ENCODE data around the gene EHD2.
"Not testable (repeated sequence)": the region's sequence is repeated elsewhere in the genome, so short reads cannot be mapped to it uniquely, and the experiment has no call there.

Gene EHD2

DNA sequence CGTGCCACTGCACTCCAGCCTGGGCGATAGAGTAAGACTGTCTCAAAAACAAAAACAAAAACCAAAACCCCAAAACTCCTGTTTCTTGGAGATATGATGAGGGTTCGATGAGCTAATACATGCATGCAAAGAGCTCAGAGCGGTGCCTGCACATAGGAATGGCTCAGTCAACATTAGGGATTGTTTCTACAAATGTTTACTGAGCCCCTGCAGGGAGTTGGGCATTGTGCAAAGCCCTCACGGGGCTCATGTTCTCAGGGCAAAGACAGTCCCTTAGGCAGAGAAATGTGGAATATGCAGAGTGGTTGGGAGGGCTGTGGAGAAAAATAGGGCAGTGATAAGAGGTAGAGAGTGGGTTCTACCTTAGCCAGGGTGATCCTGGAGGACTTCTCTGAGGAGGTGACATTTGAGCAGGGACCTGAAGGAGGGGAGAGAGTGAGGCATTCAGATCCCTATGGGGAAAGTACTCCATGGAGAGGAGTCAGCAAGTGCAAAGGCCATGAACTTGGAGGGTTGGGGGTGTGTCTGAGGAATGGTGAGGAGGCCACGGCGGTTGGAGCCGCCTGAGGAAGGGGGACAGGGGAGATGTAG lies 1.5 kb upstream of the EHD2 start:
- H3K4me3 ChIP-seq (ENCODE audit: low read length), result no peak overlapping the region
- no peak for DNase-seq (ENCODE audit: low read depth)
- TF ChIP-seq CTCF (conservative IDR thresholded peaks at IDR 0.05; ENCODE audit: low read depth, low read length), result no peak

- TF ChIP-seq CTCF (conservative IDR thresholded peaks at IDR 0.05; ENCODE audit: low read depth, low read length), result no peak
- H3K4me3 ChIP-seq (ENCODE audit: low read length), result peak overlapping the region; percentile 72
- no peak for DNase-seq (ENCODE audit: low read depth)
Measured at GRCh38 chr19:47714339-47714738, 1.1 kb downstream of the EHD2 start.

DNA sequence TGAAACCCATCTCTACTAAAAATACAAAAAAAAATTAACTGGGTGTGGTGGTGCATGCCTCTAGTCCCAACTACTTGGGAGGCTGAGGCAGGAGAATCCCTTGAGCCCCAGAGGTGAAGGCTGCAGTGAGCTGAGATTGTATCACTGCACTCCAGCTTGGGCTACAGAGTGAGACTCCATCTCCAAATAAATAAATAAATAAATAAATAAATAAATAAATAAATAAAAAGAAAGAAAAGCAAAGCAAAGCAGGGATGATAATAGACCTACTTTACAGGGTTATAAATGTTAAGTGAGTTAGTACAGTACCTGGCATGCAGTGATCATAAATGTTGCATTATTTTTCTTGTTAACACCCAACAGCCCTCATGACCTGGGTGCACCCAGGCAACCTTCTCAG lies 1.6 kb downstream of the EHD2 start:
- DNase-seq (ENCODE audit: low read depth); H3K4me3 ChIP-seq (ENCODE audit: low read length): not testable (repeated sequence)

DNA sequence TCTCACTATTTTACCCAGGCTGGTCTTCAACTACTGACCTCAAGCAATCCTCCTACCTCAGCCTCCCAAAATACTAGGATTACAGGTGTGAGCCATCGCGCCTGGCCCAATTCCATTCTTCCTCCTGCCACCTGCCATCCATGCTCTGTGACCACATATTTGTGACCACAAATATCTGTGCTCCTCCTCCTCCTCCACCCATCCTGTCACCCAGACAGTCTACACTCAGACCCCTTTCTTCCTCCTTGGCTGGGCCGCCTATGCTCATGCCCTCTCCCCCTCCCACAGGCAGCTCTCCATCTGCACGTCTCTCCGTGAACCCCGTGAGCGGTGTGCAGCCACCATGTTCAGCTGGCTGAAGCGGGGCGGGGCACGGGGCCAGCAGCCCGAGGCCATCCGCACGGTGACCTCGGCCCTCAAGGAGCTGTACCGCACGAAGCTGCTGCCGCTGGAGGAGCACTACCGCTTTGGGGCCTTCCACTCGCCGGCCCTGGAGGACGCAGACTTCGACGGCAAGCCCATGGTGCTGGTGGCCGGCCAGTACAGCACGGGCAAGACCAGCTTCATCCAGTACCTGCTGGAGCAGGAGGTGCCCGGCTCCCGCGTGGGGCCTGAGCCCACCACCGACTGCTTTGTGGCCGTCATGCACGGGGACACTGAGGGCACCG lies 3.2 kb downstream of the EHD2 start:
- DNase-seq (ENCODE audit: low read depth), result no peak
- no peak overlapping the region for H3K4me3 ChIP-seq (ENCODE audit: low read length)
- no peak for TF ChIP-seq CTCF (conservative IDR thresholded peaks at IDR 0.05; ENCODE audit: low read depth, low read length)

DNA sequence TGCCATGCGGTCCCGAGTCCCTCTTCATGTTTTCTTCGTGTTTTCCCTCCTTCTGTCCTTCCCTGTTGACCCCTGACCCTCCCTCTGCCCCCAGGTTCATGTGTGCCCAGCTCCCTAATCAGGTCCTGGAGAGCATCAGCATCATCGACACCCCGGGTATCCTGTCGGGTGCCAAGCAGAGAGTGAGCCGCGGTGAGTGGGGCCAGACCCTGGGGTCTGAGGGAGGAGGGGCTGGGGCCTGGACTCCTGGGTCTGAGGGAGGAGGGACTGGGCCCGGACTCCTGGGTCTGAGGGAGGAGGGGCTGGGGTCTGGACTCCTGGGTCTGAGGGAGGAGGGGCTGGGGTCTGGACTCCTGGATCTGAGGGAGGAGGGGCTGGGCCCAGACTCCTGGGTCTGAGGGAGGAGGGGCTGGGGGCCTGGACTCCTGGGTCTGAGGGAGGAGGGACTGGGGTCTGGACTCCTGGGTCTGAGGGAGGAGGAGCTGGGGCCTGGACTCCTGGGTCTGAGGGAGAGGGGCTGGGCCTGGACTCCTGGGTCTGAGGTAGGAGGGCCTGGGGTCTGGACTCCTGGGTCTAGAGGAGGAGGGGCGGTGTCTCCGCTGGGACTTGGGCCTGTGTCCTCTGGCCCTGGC lies 5.3 kb downstream of the EHD2 start:
- DNase-seq (ENCODE audit: low read depth); H3K4me3 ChIP-seq (ENCODE audit: low read length): not testable (repeated sequence)

DNA sequence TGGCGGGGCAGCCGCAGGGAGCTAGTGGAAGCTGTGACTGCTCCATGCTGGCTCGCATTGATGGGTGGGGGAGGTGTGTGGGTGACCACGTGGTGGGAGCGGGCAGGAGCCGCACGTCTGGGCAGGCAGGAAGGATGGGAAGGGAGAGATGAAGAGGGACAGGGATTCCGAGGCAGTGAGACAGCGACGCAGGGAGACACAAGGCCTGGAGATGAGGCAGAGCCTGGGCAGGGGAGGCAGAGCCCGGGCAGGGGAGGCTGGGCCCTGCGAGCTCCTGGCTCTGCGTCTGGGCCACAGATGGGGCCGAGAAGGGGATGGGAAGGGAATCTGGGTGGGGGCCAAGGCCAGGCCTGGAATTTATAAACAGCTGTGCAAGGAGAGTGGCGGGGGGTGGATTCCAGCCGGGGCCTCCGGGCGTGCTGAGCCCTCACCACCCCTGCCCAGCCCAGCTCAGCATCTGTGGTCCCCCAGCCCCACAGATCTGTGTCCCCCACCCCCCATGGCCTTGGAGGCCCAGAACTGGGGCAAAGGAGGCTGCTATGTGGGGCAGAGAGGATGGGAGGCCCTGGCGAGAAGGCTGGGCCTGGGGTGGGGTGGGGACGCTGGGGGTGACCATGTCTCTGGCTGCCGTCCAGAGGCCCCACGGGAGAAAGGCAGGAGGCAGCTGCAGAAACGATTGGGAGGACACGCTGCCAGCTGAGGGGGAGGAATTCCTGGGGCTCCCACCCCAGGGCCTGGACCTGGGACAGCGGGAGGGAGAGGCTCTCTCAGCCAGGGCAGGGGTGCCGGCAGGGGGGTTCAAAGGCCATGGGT lies 6.0 kb downstream of the EHD2 start:
- DNase-seq (ENCODE audit: low read depth), result no peak
- no peak for TF ChIP-seq CTCF (conservative IDR thresholded peaks at IDR 0.05; ENCODE audit: low read depth, low read length)
- H3K4me3 ChIP-seq (ENCODE audit: low read length), result no peak overlapping the region

DNA sequence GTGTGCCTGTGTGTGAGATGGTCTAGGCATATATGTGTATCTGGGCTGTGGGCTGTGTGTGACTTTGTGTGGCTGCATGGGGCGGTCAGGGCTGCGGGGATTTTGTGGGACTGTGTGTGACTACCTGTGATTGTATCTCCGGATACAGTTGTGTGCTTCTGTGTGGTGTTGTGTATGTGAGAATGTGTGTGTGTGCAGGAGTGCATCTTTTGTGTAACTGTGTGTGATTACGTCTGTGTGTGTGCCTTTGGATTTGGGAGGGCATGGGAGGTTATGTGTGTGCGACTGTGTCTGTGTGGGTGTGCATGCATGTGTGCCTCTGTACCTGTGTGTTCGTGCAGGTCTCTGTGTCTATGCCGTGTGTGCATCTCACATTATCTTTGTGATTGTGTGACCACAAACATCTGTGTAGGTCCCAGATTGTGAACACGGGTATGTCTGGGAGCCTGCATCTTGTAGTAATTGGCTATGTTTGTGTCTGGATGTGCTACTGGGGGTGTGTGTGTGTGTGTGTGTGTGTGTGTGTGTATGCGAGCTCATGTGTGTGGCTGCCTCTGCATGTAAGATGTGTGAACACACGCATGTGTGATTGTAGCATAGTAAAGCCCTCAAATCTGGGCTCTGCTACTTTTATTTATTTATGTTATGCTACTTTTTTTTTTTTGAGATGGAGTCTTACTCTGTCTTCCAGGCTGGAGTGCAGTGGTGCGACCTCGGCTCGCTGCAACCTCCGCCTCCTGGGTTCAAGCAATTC lies 7.6 kb downstream of the EHD2 start:
- no peak for DNase-seq (ENCODE audit: low read depth)
- no peak for TF ChIP-seq CTCF (conservative IDR thresholded peaks at IDR 0.05; ENCODE audit: low read depth, low read length)
- H3K4me3 ChIP-seq (ENCODE audit: low read length), result no peak overlapping the region
